ENCODE results near the gene DDX1.
"Not testable (repeated sequence)": the region's sequence is repeated elsewhere in the genome, so short reads cannot be mapped to it uniquely, and the experiment has no call there.

GRCh38 chr2:15542269-15542668 is 49.4 kb upstream of the DDX1 start:
- not testable (repeated sequence) for TF ChIP-seq CTCF, EP300, POLR2A (IDR thresholded peaks at IDR 0.05)
